SK-N-MC (cell line): ENCODE results near the gene MYOCD.

Source experiments
- DNase-seq: peaks from one replicate; pipeline ENCODE4 v3.0.0-alpha.2; 2011; ENCODE audit warnings: low read depth, low spot score
- H3K27ac ChIP-seq: fragments of 200-600 bp; sonication (generic); 2 replicates; pipeline ENCODE4 v1.5.1; 2016; ENCODE audit warnings: mixed run types
- H3K36me3 ChIP-seq: fragments of 200-600 bp; sonication (generic); 2 replicates; pipeline ENCODE4 v1.6.1; 2017; ENCODE audit warnings: antibody characterized with exemption, low read length, mixed read lengths; ENCODE audit not compliant: insufficient read depth
- H3K4me3 ChIP-seq: fragments of 200-600 bp; sonication (generic); 2 replicates; pipeline ENCODE4 v1.5.1; 2016
- H3K9ac ChIP-seq: fragments of 200-600 bp; sonication (generic); 2 replicates; pipeline ENCODE4 v1.8.0; 2017; ENCODE audit warnings: mixed run types, mixed read lengths; ENCODE audit not compliant: insufficient read length
- H3K9me3 ChIP-seq: fragments of 200-600 bp; sonication (generic); 2 replicates; pipeline ENCODE4 v1.6.1; 2017; ENCODE audit warnings: low read depth, mild to moderate bottlenecking, antibody characterized with exemption, low read length, moderate library complexity, mixed read lengths
- EZH2 ChIP-seq: fragments of 200-600 bp; sonication (generic); IDR thresholded peaks from one replicate; pipeline ENCODE4 v1.6.1; 2017; ENCODE audit warnings: antibody characterized with exemption
- FOXP2 ChIP-seq: optimal IDR thresholded peaks from 2 replicates; pipeline ENCODE3; 2011; ENCODE audit warnings: mild to moderate bottlenecking, moderate library complexity; ENCODE audit not compliant: insufficient read depth; ENCODE audit errors: extremely low read length, control extremely low read depth
- POLR2AphosphoS5 ChIP-seq: IDR thresholded peaks from 2 replicates; pipeline ENCODE4 v1.6.1; 2012; ENCODE audit warnings: mild to moderate bottlenecking, low read depth, low read length, borderline replicate concordance

MYOCD gene

GRCh38 chr17:12800855-12801365 is 135.2 kb downstream of the MYOCD start:
- no peak for TF ChIP-seq POLR2AphosphoS5
- TF ChIP-seq FOXP2 = no peak
- TF ChIP-seq EZH2 = no peak
- no peak overlapping the region for H3K27ac ChIP-seq
- DNase-seq = no peak

GRCh38 chr17:12806630-12807029 is 140.9 kb downstream of the MYOCD start:
- Histone ChIP-seq H3K9me3 (no peaks in the 10 kb centered on the region), H3K9ac (no peak overlapping the region), H3K27ac (no peak overlapping the region), H3K4me3 (no peak overlapping the region), H3K36me3 (no peaks in the 10 kb centered on the region)
- TF ChIP-seq POLR2AphosphoS5 (no peak), FOXP2 (no peak), EZH2 (no peak)
- DNase-seq = no peak

More at GRCh38 chr17:12800855-12801365, 135.2 kb downstream of the MYOCD start:
- no peaks in the 10 kb centered on the region for H3K36me3 ChIP-seq
- no peak overlapping the region for H3K9ac ChIP-seq
- H3K9me3 ChIP-seq = no peaks in the 10 kb centered on the region
- H3K4me3 ChIP-seq = no peak overlapping the region

GRCh38 chr17:12808723-12809122 is 143.0 kb downstream of the MYOCD start:
- H3K36me3 ChIP-seq = no peaks in the 10 kb centered on the region
- no peak for DNase-seq
- H3K9ac ChIP-seq = no peak overlapping the region
- no peak overlapping the region for H3K4me3 ChIP-seq
- no peak for TF ChIP-seq POLR2AphosphoS5
- TF ChIP-seq EZH2 = no peak
- no peak for TF ChIP-seq FOXP2
- H3K9me3 ChIP-seq = no peaks in the 10 kb centered on the region
- no peak overlapping the region for H3K27ac ChIP-seq

- Histone ChIP-seq H3K27ac (no peak overlapping the region), H3K4me3 (no peak overlapping the region), H3K9ac (no peak overlapping the region), H3K36me3 (no peaks in the 10 kb centered on the region), H3K9me3 (no peaks in the 10 kb centered on the region)
- DNase-seq = no peak
- no peak for TF ChIP-seq POLR2AphosphoS5
- no peak for TF ChIP-seq EZH2
- no peak for TF ChIP-seq FOXP2
Observed at GRCh38 chr17:12812877-12813276, 147.2 kb downstream of the MYOCD start.

- H3K4me3 ChIP-seq = no peak overlapping the region
- no peak for TF ChIP-seq EZH2
- no peak for TF ChIP-seq POLR2AphosphoS5
- TF ChIP-seq FOXP2 = no peak
- H3K9me3 ChIP-seq = no peaks in the 10 kb centered on the region
- DNase-seq = no peak
- H3K9ac ChIP-seq = no peak overlapping the region
- H3K36me3 ChIP-seq = no peaks in the 10 kb centered on the region
- H3K27ac ChIP-seq = no peak overlapping the region
Observed at GRCh38 chr17:12813664-12814063, 148.0 kb downstream of the MYOCD start.

- H3K9ac ChIP-seq = no peak overlapping the region
- no peak for DNase-seq
- no peak overlapping the region for H3K4me3 ChIP-seq
- H3K27ac ChIP-seq = no peak overlapping the region
- TF ChIP-seq EZH2 (no peak), FOXP2 (no peak), POLR2AphosphoS5 (no peak)
- no peaks in the 10 kb centered on the region for H3K36me3 ChIP-seq
- H3K9me3 ChIP-seq = no peaks in the 10 kb centered on the region
Observed at GRCh38 chr17:12814718-12815117, 149.0 kb downstream of the MYOCD start.

GRCh38 chr17:12815642-12816141 is 150.0 kb downstream of the MYOCD start:
- no peak for TF ChIP-seq EZH2
- no peak for TF ChIP-seq POLR2AphosphoS5
- TF ChIP-seq FOXP2 = no peak
- Histone ChIP-seq H3K9me3 (no peaks in the 10 kb centered on the region), H3K4me3 (no peak overlapping the region), H3K36me3 (no peaks in the 10 kb centered on the region), H3K27ac (no peak overlapping the region), H3K9ac (no peak overlapping the region)
- no peak for DNase-seq
